NOMO-1 treated with DMSO at 0.1 percent for 48 hours (cell line): ENCODE results near the gene LENG1.
"Not testable (repeated sequence)": the region's sequence is repeated elsewhere in the genome, so short reads cannot be mapped to it uniquely, and the experiment has no call there.

Experiments used
- DNase-seq: peaks from one replicate; lab custom pipeline; 2025; ENCODE audit not compliant: unreplicated experiment; lab: John Stamatoyannopoulos, UW

LENG1 gene

GRCh38 chr19:54189735-54190502 lies 30.4 kb upstream of the LENG1 start:
- DNase-seq: peak; percentile 100

DNA sequence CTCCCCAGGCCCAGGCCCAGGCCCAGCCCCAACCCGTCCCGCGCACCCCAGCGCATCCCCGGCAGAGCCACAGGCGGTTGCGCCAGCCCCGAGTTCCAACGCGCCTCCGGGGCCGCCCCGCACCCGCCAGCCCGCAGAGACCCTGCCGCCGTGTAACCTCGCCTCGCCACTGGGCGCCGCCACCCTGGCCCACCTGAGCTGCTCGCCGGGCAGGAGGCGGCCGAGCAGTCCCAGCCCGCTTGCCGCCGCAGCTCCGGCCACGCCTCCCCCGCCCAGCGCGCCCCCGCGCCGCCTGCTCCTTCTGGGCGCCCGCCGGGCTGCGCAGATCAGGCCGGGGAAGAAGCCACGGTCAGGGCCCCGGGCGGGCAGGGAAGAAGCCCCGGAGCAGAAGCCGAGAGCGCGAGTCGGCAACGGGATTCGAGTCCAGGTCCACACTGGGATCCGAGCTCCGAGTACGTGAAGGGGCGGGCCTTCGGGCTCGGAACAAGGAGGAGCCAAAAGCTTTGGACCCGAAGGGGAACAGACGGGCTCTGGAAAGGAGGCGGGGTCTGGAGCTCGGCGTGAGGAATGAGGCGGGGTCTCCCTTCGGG lies 29.7 kb upstream of the LENG1 start, which contains the start of gene MBOAT7:
TSS of gene MBOAT7 (minus strand) at position 436 of the 590 bp plus-strand sequence. CDS start 1,072 bp downstream, outside the sequence.
- DNase-seq: no peak

DNA sequence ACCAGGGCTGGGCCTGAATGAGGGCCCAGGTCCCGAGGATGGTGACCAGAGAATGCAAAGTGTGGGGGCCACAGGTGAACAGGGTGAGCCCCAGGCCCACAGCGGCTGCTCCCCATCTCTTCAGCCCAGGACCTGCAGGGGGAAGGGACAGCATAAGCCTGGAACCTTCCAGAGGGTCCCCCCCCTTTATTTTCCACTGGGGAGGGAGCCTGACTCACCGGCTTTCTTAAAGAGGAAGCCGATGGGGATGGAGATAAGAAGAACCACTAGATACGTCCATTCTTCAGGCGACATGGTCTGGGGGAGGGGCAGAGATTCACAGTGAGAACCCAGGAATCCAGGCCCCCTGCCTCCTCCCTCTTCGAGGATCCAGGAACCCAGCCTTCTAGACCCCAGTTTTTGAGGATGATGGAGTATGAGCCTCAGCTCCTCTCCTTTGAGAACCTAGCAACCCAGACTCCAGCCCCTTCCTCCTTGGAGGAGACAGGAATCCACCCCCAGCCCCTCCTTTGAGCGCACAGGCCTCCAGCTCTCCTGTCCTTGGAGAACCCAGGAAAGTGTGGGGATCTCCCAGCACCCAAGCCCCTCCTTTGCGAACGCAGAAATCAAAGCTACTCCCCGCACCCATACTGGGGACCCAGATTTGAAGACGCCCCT lies 28.8 kb upstream of the LENG1 start:
- DNase-seq: peak; percentile 82

- DNase-seq: no peak
Observed at GRCh38 chr19:54186934-54187381, 27.4 kb upstream of the LENG1 start.

DNA sequence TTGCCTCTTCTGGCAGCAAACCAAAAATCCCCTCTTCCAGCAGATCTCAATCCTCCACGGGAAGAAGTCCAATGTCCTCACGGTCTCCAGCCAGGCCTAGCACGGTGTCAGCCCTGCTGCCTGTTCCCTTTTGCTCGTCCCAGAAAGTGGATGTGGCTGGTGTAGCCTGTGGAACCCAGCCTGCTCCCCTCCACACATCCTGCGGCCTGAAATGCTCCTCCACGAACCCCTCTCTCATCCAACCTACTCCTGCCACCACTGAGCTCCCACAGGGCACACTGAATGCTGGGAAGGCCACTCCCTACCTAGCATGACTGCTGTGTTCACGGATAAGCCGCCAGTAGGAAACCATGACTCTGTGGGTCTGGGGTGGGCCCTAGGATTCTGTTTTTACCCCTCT lies 26.8 kb upstream of the LENG1 start:
- DNase-seq: no peak

GRCh38 chr19:54183431-54183830 lies 23.9 kb upstream of the LENG1 start:
- DNase-seq: no peak

DNA sequence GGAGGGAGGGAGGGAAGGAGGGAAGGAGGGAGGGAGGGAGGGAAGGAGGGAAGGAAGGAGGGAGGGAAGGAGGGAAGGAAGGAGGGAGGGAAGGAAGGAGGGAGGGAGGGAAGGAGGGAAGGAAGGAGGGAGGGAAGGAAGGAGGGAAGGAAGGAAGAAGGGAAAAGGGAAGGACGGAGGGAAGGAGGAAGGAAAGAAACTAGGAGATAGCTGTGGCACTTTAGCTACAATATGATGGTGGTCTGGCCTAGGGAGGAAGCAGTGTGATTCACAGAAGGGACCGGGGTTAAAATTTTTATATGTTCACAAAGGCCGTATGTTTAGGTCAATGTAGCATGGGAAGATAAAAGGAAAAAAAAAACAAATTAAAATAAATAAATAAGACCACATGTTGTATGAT lies 22.4 kb upstream of the LENG1 start:
- DNase-seq: not testable (repeated sequence)

DNA sequence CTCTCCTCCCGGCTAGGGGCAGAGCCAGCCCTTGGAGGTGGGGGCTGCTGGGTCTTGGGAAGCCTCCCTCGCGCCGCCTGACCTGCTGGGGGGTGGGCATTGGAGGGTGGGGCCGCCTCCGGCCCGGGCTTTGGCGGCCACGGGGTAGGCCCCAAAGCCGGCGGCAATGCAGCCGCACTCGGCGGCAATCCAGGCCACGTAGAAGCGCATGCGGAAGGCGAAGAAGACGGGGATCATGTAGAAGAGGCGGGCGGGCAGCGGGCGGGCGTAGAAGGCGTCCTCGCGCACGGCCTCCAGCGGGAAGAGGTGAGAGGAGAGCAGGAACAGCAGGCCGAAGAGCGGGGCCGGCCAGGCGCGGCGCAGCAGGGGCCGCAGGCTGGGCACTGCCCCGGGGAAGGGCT lies 21.2 kb upstream of the LENG1 start:
- DNase-seq: no peak

DNA sequence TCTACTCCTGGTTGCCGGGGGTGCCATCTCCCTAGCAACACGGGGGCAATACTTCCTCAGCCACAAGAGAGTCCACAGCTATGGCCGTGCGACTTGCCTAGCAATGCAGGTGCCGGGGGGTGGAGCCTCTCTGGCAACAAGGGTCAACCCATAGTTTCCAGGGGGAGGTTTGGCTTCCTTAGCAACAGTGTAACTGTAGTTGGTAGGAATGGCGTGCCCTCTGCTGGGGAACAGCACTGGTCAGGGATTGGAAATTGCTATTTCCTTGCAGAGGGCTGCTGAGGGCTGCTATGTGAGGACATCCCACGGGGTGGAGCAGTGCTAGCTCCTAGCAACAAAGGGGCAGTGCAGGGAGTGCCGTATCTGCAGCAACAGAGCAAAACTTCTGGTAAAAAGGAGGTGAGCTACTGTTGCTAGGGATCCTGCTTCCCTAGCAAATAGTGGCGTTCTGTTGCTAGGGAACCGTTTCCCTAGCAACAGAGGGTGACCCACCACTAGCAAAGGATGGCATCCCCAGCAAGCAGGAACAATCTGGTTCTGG lies 20.5 kb upstream of the LENG1 start:
- no peak for DNase-seq

DNA sequence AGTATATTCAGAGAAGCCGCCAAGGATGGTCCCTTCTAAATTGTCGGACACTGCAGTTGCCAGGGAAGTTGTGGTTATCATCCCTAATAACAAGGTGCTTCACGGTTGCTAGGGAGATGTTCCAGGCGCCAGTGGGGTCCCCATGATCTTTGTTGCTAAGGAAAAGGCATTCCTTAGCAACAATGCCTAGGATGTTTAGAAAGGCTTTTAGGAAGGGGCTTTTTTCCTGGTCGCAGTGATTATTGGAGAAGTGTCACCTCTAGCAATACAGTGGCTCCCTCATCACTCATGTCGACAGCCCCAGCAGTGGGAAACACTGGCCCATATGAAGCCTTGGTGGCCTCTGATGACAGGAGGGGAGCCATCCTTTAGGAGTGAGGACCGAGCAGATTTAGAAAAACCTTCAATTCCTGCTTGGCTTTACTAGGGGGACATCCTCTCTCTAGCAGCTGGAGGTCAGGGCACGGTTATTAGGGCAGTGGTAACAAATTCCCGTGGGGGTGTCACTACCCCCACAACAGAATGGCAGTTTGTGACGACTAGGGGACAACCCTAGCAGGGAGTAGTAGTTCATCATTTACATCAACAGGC lies 19.8 kb upstream of the LENG1 start:
- no peak for DNase-seq

DNA sequence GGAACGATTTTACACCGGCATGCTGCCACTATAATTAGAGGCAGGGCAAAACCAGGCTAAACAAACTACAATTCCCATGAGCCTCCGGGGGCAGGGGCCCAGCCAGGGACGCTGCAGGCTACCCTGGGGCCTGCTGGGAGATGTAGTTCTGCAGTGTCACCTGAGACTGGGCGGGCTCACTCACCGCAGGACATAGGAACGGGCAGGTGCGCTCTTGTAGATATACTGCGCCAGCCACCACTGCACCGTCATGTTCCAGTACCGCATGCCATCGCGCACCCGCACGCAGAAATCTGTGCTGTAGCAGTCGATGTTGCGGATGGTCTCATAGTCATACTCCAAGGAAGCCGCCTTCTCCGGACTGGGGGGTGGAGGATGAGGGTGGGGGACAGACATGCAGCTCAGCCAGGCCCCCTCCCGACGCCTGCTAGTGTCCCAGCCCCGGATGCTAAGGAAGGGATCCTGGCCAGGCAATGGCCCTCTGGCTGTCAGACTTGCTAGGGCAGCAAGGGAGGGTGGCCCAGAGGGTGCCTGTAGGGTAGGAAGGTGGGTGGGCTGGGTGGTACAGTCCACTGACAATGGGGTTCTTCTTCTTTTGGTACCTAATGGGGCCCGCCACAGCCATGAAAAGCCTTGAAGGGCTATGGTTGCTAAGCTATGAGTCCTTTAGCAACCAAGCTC lies 19.2 kb upstream of the LENG1 start:
- no peak for DNase-seq

DNA sequence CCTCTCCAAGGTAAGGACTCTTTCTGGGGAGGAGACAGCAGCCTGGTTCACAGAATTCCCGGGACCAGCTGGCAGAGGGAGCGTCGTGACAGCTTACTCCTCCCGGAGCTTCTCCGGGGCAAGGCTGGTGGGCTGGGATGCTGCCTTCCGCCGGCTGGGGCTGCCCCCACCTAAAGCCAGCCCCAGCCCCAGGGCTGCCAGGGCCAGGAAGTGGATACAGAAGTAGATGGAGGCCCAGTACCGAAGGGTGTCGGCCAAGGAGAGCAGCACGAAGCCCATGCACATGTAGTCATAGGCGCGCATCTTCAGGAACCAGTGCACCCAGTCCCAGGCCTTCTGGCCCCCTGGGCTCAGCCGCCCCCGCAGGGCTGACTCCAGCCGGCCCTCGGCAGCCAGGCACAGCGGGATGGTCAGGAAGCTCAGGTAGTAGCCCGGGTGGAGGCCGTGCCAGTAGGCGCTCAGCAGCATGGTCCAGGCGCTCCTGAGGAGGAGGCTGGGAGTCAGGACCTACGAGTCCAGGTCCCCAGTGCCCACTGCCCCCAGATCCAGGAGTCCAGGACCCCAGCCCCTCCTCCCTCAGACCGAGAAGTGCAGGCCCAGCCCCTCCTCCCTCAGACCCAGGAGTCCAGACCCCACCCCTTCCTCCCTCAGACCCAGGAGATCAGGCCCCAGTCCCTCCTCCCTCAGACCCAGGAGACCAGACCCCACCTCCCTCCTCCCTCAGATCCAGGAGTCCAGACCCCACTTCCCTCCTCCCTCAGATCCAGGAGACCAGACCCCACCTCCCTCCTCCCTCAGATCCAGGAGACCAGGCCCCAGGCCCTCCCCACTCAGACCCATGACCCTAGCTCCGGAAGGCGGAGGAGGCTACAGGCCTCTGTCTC lies 14.7 kb upstream of the LENG1 start:
- DNase-seq: no peak

DNA sequence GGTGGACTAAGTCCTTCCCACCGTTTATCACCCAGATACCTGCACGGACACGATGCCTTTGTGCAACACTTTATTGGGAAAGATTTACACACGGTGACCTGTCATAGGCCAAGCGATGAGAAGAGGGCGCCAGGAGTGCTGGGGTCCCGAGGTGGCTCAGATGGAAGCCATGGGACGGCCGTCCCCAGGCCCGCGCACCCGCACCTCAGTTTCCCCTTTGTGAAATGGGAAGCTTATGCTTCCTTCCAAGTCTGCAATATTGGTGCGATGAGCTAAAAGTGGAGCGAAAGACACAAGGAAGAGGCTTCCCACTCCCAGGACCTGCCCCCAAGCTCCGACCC lies 13.8 kb upstream of the LENG1 start:
- no peak for DNase-seq

DNA sequence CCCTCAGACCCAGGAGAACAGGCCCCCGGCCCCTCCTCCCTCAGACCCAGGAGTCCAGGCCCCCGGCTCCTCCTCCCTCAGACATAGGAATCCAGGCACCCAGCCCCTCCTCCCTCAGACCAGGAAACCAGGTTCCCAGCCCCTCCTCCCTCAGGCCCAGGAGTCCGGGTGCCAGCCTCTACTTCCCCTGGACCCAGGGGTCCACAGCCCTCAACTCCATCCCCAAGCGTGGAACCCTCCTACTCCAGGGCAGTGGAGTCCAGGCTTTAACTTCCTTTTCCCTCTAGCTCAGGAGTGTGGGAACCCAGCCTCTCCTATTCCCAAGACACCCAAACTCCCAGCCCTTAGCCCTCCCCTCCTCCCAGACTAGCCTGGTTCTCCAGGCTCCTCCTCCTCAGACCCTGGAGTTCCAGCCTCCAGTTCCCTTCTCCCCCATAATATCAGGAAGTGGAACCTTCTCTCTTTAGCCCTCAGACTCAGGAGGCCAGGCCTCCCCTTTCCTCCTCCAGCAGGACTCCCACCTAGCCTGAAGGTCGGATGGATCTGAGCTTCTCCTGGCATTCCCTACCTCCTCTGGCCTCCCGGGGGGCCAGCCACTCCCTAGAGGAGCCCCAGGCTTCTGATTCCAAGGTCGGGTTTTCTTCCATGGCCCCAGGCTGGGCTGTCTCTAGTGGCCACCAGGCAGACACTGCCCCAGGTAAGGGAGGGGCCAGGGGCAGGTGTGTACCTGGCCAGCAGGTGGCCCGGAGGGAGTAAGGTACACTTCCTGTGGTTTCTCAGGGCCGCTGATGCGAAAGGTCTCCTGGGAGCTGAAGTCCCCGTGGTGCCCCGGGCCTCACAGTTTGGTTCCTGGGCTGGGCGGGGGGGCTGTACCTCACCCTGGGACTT lies 13.2 kb upstream of the LENG1 start, which contains the start of gene TMC4:
TSS of gene TMC4 (minus strand) at position 690 of the 888 bp plus-strand sequence. CDS start at position 647, 43 bp downstream.
- DNase-seq: peak; percentile 7

- DNase-seq: not testable (repeated sequence)
Observed at GRCh38 chr19:54171736-54172431, 12.4 kb upstream of the LENG1 start.

- DNase-seq: no peak
Observed at GRCh38 chr19:54169149-54169740, 9.7 kb upstream of the LENG1 start.

- peak; percentile 82 for DNase-seq
Observed at GRCh38 chr19:54168174-54168917, 8.8 kb upstream of the LENG1 start.
